Ishikawa (cell line): Measurements from ENCODE around the gene KIAA0040.

Source experiments
- CEBPB ChIP-seq: IDR thresholded peaks from 2 replicates; pipeline ENCODE4 v1.6.1; 2012
- CREB1 ChIP-seq: IDR thresholded peaks from 2 replicates; pipeline ENCODE4 v1.6.1; 2012; ENCODE audit warnings: low read depth
- EGR1 ChIP-seq: IDR thresholded peaks from 2 replicates; pipeline ENCODE4 v1.6.1; 2012
- EP300 ChIP-seq: IDR thresholded peaks from 2 replicates; pipeline ENCODE4 v1.6.1; 2012; ENCODE audit warnings: borderline replicate concordance
- FOXM1 ChIP-seq: IDR thresholded peaks from 2 replicates; pipeline ENCODE4 v1.6.1; 2012; ENCODE audit warnings: low read depth, borderline replicate concordance
- MAX ChIP-seq: IDR thresholded peaks from 2 replicates; pipeline ENCODE4 v1.6.1; 2012
- NFIC ChIP-seq: IDR thresholded peaks from 2 replicates; pipeline ENCODE4 v1.6.1; 2012
- RAD21 ChIP-seq: IDR thresholded peaks from 2 replicates; pipeline ENCODE4 v1.6.1; 2012; ENCODE audit warnings: low read depth
- REST ChIP-seq: IDR thresholded peaks from 2 replicates; pipeline ENCODE4 v1.6.1; 2012; ENCODE audit warnings: low read depth, mild to moderate bottlenecking
- TAF1 ChIP-seq: IDR thresholded peaks from 2 replicates; pipeline ENCODE4 v1.6.1; 2012; ENCODE audit warnings: low read depth, mild to moderate bottlenecking
- TCF12 ChIP-seq: IDR thresholded peaks from 2 replicates; pipeline ENCODE4 v1.6.1; 2012; ENCODE audit warnings: low read depth
- USF1 ChIP-seq: IDR thresholded peaks from 2 replicates; pipeline ENCODE4 v1.6.1; 2012
- YY1 ChIP-seq: IDR thresholded peaks from 2 replicates; pipeline ENCODE4 v1.6.1; 2012; ENCODE audit warnings: low read depth

- TF ChIP-seq MAX (no peak), RAD21 (no peak), EP300 (no peak), CEBPB (no peak), TCF12 (no peak), REST (no peak), EGR1 (no peak), TAF1 (no peak), CREB1 (no peak), NFIC (no peak), USF1 (no peak), YY1 (no peak), FOXM1 (no peak)
Observed at GRCh38 chr1:175114996-175115395, 77.6 kb downstream of the KIAA0040 start.
